GM21529 (cell line): ENCODE data around the gene CKM.
"Not testable (repeated sequence)": the region's sequence is repeated elsewhere in the genome, so short reads cannot be mapped to it uniquely, and the experiment has no call there.

Source experiments
- ATAC-seq: cut with Tn5 transposase; IDR thresholded peaks from one replicate; pipeline ENCODE4 v1.9.1; 2021; ENCODE audit not compliant: unreplicated experiment

Gene CKM

GRCh38 chr19:45321848-45322247 lies 827 bp downstream of the CKM start:
- ATAC-seq, result no peak

- ATAC-seq, result no peak
Observed at GRCh38 chr19:45320997-45321775, 1.5 kb downstream of the CKM start.

GRCh38 chr19:45315304-45315703 lies 7.4 kb downstream of the CKM start:
- ATAC-seq, result no peak

- no peak for ATAC-seq
Observed at GRCh38 chr19:45314708-45315245, 7.9 kb downstream of the CKM start.

GRCh38 chr19:45312285-45312684 lies 10.4 kb downstream of the CKM start:
- ATAC-seq, result not testable (repeated sequence)

GRCh38 chr19:45311621-45312020 lies 11.1 kb downstream of the CKM start:
- ATAC-seq, result no peak

- not testable (repeated sequence) for ATAC-seq
Observed at GRCh38 chr19:45309322-45309721, 13.4 kb downstream of the CKM start.

GRCh38 chr19:45307361-45307760 lies 15.3 kb downstream of the CKM start:
- no peak for ATAC-seq

GRCh38 chr19:45306518-45307027 lies 16.1 kb downstream of the CKM start:
- no peak for ATAC-seq

- no peak for ATAC-seq
Observed at GRCh38 chr19:45306040-45306439, 16.6 kb downstream of the CKM start.

GRCh38 chr19:45305421-45305820 lies 17.3 kb downstream of the CKM start:
- no peak for ATAC-seq

GRCh38 chr19:45305007-45305406 lies 17.7 kb downstream of the CKM start:
- ATAC-seq, result no peak

- ATAC-seq, result no peak
Observed at GRCh38 chr19:45304141-45304926, 18.3 kb downstream of the CKM start.

- ATAC-seq, result no peak
Observed at GRCh38 chr19:45303269-45304060, 19.2 kb downstream of the CKM start.

- no peak for ATAC-seq
Observed at GRCh38 chr19:45302416-45302815, 20.3 kb downstream of the CKM start.

- no peak for ATAC-seq
Observed at GRCh38 chr19:45299719-45300118, 23.0 kb downstream of the CKM start.

- no peak for ATAC-seq
Observed at GRCh38 chr19:45298264-45298663, 24.4 kb downstream of the CKM start.

GRCh38 chr19:45297674-45298073 lies 25.0 kb downstream of the CKM start:
- no peak for ATAC-seq

GRCh38 chr19:45296355-45296754 lies 26.3 kb downstream of the CKM start:
- no peak for ATAC-seq

GRCh38 chr19:45295873-45296272 lies 26.8 kb downstream of the CKM start:
- no peak for ATAC-seq
